ENCODE results near the gene BCL2. TPM values are rescaled to one million over a fixed set of nuclear protein-coding genes. Genes with fewer than 3 reads are reported as not detected.
A peak's percentile ranks its signal among the peaks of the same experiment; 100 is the strongest.

The BCL2 gene
- total RNA-seq, 2 experiments from 2014 or later, result 62.8 to 67.3 TPM

GRCh38 chr18:63306819-63307550 lies 12.6 kb downstream of the BCL2 start:
- H3K27me3 Mint-ChIP-seq, result no peaks in the 10 kb centered on the region
- no peak for DNase-seq
- no peaks in the 10 kb centered on the region for H3K9me3 Mint-ChIP-seq
- H3K36me3 Mint-ChIP-seq, result peaks cover 62% of the 10 kb centered on the region
- H3K27ac Mint-ChIP-seq, result no peak overlapping the region
- no peak overlapping the region for H3K4me3 Mint-ChIP-seq
- peaks cover 79% of the 10 kb centered on the region for H3K4me1 Mint-ChIP-seq

GRCh38 chr18:63306249-63306648 lies 13.3 kb downstream of the BCL2 start:
- Mint-ChIP-seq H3K27ac (peak overlapping the region; percentile 5), H3K36me3 (peaks cover 64% of the 10 kb centered on the region), H3K4me3 (no peak overlapping the region), H3K4me1 (peaks cover 79% of the 10 kb centered on the region), H3K9me3 (no peaks in the 10 kb centered on the region), H3K27me3 (no peaks in the 10 kb centered on the region)
- DNase-seq, result no peak

- no peaks in the 10 kb centered on the region for H3K9me3 Mint-ChIP-seq
- peak overlapping the region; percentile 79 for H3K27ac Mint-ChIP-seq
- peaks cover 71% of the 10 kb centered on the region for H3K36me3 Mint-ChIP-seq
- no peak overlapping the region for H3K4me3 Mint-ChIP-seq
- no peaks in the 10 kb centered on the region for H3K27me3 Mint-ChIP-seq
- no peak for DNase-seq
- H3K4me1 Mint-ChIP-seq, result peaks cover 85% of the 10 kb centered on the region
Measured at GRCh38 chr18:63303547-63303946, 16.0 kb downstream of the BCL2 start.

- H3K4me3 Mint-ChIP-seq, result peak overlapping the region; percentile 55
- peaks cover 85% of the 10 kb centered on the region for H3K4me1 Mint-ChIP-seq
- DNase-seq, result no peak
- no peaks in the 10 kb centered on the region for H3K9me3 Mint-ChIP-seq
- H3K27ac Mint-ChIP-seq, result peak overlapping the region; percentile 96
- H3K36me3 Mint-ChIP-seq, result peaks cover 74% of the 10 kb centered on the region
- H3K27me3 Mint-ChIP-seq, result no peaks in the 10 kb centered on the region
Measured at GRCh38 chr18:63302636-63303405, 16.7 kb downstream of the BCL2 start.

DNA sequence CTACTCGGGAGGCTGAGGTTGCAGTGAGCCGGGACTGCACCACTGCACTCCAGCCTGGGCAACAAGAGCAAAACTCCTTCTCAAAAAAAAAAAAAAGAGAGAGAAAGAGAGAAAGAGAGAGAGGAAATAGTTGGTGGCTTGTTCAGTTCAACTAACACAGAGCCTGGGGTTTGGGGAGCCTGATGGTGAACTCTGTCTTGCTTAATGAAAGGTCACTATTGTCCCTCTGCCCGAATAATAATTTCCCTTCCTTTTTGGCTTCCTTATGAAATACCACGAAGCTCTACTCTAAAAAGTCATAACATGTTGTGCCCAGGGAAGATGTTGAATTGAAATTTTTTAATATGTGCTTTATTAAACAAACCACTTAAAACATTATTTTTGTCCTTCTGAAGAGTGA lies 17.3 kb downstream of the BCL2 start:
- peaks cover 82% of the 10 kb centered on the region for H3K4me1 Mint-ChIP-seq
- H3K27me3 Mint-ChIP-seq, result no peaks in the 10 kb centered on the region
- H3K27ac Mint-ChIP-seq, result peak overlapping the region; percentile 96
- no peaks in the 10 kb centered on the region for H3K9me3 Mint-ChIP-seq
- H3K4me3 Mint-ChIP-seq, result peak overlapping the region; percentile 55
- H3K36me3 Mint-ChIP-seq, result peaks cover 76% of the 10 kb centered on the region
- no peak for DNase-seq

DNA sequence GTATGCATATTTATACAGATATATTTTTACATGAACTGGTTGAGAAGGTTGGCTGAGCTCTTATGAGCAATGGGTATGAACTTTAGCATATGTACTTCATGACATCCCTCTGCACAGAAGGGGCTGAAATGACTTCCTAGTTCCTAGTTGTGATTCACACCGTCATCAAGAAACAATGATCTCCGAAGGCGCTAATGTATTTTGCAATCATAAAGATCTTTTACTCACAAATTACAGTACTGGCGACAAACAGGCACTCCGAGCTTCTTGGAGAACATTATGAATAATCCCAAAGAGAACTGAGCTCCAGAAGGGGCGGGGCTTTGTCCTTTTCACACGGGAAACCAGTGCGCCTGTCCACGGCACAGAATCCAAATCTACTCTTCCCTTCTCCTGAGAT lies 18.1 kb downstream of the BCL2 start:
- H3K36me3 Mint-ChIP-seq, result peaks cover 74% of the 10 kb centered on the region
- no peaks in the 10 kb centered on the region for H3K27me3 Mint-ChIP-seq
- H3K4me3 Mint-ChIP-seq, result peak overlapping the region; percentile 26
- no peaks in the 10 kb centered on the region for H3K9me3 Mint-ChIP-seq
- peaks cover 79% of the 10 kb centered on the region for H3K4me1 Mint-ChIP-seq
- H3K27ac Mint-ChIP-seq, result peak overlapping the region; percentile 96
- DNase-seq, result no peak

GRCh38 chr18:63299837-63300745 lies 19.5 kb downstream of the BCL2 start:
- Mint-ChIP-seq H3K27me3 (no peaks in the 10 kb centered on the region), H3K4me3 (peak overlapping the region; percentile 57), H3K36me3 (peaks cover 75% of the 10 kb centered on the region), H3K27ac (peak overlapping the region; percentile 96), H3K9me3 (no peaks in the 10 kb centered on the region), H3K4me1 (peaks cover 78% of the 10 kb centered on the region)
- peak; percentile 28 for DNase-seq

GRCh38 chr18:63298400-63299365 lies 20.9 kb downstream of the BCL2 start:
- Mint-ChIP-seq H3K27me3 (no peaks in the 10 kb centered on the region), H3K36me3 (peaks cover 73% of the 10 kb centered on the region), H3K4me3 (peak overlapping the region; percentile 57), H3K4me1 (peaks cover 69% of the 10 kb centered on the region), H3K27ac (peak overlapping the region; percentile 96), H3K9me3 (no peaks in the 10 kb centered on the region)
- no peak for DNase-seq

DNA sequence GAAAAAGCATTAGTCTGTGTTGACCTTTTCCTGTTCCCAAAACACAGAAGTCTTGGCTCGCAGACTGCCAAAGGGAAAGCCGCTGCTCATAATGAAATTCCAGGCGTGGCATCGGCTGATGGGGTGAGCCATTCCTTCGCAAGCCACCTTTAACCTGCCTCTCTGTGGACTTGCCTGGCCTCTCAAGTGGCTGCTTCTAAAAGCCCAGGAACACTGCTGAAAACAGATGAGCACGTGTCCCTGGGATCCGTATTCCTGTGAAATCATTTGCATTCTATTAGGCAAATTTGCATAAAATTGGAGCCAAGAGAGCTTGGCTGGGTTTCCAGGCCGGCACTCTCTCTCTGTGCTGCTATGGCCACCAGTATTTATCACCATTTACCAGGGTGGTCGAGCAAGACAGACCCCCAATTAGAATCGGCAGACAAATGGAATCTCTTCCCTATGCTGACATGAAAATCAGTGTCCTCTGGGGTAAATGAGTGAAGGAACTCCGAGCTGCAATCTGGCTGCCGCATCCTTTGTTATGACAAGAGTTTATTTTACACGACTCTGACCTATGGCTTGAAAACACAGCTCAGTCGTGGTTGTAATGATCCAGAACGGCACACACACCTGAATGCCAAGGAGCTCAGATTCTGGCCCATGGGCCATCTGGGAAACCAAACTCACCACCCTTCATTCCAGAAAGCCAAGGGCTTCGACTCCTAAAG lies 21.7 kb downstream of the BCL2 start:
- Mint-ChIP-seq H3K27ac (no peak overlapping the region), H3K4me3 (no peak overlapping the region)

GRCh38 chr18:63293935-63294334 lies 25.6 kb downstream of the BCL2 start:
- H3K36me3 Mint-ChIP-seq, result peaks cover 64% of the 10 kb centered on the region
- DNase-seq, result no peak
- no peak overlapping the region for H3K4me3 Mint-ChIP-seq
- no peaks in the 10 kb centered on the region for H3K27me3 Mint-ChIP-seq
- H3K4me1 Mint-ChIP-seq, result peaks cover 64% of the 10 kb centered on the region
- peak overlapping the region; percentile 63 for H3K27ac Mint-ChIP-seq
- no peaks in the 10 kb centered on the region for H3K9me3 Mint-ChIP-seq

More for the DNA sequence above, 21.7 kb downstream of the BCL2 start:
- no peak for DNase-seq
- H3K4me1 Mint-ChIP-seq, result peaks cover 71% of the 10 kb centered on the region
- no peaks in the 10 kb centered on the region for H3K9me3 Mint-ChIP-seq
- peaks cover 81% of the 10 kb centered on the region for H3K36me3 Mint-ChIP-seq
- H3K27me3 Mint-ChIP-seq, result no peaks in the 10 kb centered on the region

DNA sequence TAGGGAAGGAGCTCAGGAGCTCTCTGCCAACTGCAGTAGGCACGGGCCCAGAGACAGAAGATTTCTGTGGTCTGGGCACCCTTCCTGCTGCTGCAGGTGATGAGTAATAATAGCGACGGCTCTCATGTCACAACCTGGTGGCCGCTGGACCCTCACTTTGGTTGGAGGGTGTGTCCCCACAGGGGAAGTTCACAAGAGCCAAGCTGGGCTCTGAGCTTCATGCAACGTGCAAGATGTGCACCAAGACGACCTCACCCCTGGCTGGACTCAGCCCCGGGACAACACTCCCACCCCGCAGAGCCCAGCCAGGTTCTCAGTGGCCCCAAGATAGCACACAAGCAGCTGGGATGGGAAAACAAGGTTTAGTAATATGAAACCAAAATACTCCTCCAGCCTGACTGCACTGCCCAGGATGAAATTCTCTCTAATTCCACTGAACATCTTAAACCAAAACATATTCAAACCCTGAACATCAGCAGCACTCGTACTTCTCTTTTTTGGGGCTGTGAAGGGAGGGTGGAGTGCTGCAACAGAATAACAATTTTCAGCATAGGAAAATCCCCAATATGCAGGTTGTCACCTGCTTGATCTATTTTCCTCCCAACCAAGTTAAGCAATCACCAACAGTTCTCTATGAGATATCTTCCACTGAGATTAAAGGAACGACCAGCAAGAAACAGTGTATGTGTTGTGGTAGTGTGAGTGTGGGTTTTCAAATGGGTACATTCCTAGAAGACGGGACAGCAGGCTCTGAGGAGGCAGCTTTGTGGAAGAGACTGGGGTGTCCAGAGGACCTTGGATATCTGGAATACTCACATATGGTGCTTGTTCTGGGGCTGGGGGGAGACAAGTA lies 26.5 kb downstream of the BCL2 start:
- Mint-ChIP-seq H3K9me3 (no peaks in the 10 kb centered on the region), H3K27me3 (no peaks in the 10 kb centered on the region), H3K4me3 (peak overlapping the region; percentile 14), H3K4me1 (peaks cover 55% of the 10 kb centered on the region), H3K27ac (peak overlapping the region; percentile 88), H3K36me3 (peaks cover 56% of the 10 kb centered on the region)
- DNase-seq, result peak; percentile 34

DNA sequence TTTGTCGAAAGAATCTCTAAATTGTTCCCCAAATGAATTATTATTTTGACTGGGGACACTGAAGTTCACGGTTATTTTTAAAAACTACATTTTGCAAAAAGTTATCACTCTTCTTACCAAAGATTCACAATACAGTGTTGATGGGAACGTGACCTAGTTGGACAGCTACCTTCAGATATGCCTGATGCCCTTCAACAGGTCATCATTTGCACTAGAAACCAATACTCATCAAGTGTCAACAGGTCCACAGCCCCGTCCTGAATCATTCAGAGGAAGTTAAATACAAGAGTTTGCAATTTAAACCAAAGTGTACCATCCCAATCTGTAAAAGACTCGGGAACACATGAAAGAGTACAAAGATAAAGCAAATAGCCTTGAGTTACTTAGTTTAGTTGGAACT lies 28.3 kb downstream of the BCL2 start:
- Mint-ChIP-seq H3K4me3 (peak overlapping the region; percentile 57), H3K36me3 (peaks cover 46% of the 10 kb centered on the region), H3K27me3 (no peaks in the 10 kb centered on the region), H3K27ac (peak overlapping the region; percentile 88), H3K9me3 (no peaks in the 10 kb centered on the region), H3K4me1 (peaks cover 56% of the 10 kb centered on the region)
- DNase-seq, result no peak

DNA sequence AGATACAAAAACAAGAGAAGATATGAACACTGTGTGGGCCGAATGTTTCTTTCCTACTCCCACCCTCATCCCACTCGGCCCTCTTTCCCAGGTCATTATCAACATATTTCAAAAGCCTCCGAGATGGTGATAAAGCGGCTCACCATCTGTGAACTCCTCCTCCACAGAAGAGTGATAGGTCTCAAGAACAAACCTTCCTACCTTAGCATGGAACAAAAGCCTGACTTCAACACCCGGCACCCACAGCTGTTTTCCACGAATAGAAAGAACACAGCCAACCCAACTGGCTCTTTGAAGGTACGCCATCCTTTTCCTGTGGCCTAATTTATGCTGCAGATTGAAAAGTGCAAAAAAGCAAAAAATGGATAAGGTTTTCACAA lies 28.8 kb downstream of the BCL2 start:
- Mint-ChIP-seq H3K4me1 (peaks cover 59% of the 10 kb centered on the region), H3K27ac (peak overlapping the region; percentile 88), H3K27me3 (no peaks in the 10 kb centered on the region), H3K36me3 (peaks cover 47% of the 10 kb centered on the region), H3K9me3 (no peaks in the 10 kb centered on the region), H3K4me3 (peak overlapping the region; percentile 57)
- DNase-seq, result peak; percentile 45
